SU-DHL-6 (cell line): ENCODE results near the gene THTPA.

ENCODE experiments used
- H2AFZ ChIP-seq: fragments of 200-600 bp; sonication (generic); 2 replicates; pipeline ENCODE4 v1.6.1; 2014; ENCODE audit warnings: low read depth, mild to moderate bottlenecking, moderate library complexity, mixed read lengths, antibody characterized with exemption, low read length; ENCODE audit not compliant: severe bottlenecking
- H3F3A ChIP-seq: fragments of 200-600 bp; shearing (Covaris generic); 2 replicates; pipeline ENCODE4 v1.6.0; 2016; ENCODE audit warnings: antibody characterized with exemption, mild to moderate bottlenecking; ENCODE audit not compliant: insufficient read depth
- H3K27ac ChIP-seq: fragments of 200-600 bp; sonication (generic); 2 replicates; pipeline ENCODE4 v1.5.1; 2016; ENCODE audit warnings: low read depth, mild to moderate bottlenecking, low read length, moderate library complexity, mixed read lengths
- H3K27me3 ChIP-seq: fragments of 200-600 bp; sonication (generic), shearing (Covaris generic); 2 replicates; pipeline ENCODE4 v1.6.0; 2014; ENCODE audit warnings: mild to moderate bottlenecking, low read length
- H3K36me3 ChIP-seq: fragments of 200-600 bp; sonication (generic); 2 replicates; pipeline ENCODE4 v1.6.1; 2014; ENCODE audit warnings: mild to moderate bottlenecking, low read length, mixed read lengths
- H3K4me2 ChIP-seq: fragments of 300-600, 200-600 bp; shearing (Covaris generic), sonication (generic); 2 replicates; pipeline ENCODE4 v1.6.0; 2014; ENCODE audit warnings: low read length, low read depth, mild to moderate bottlenecking; ENCODE audit not compliant: poor library complexity, severe bottlenecking
- H3K4me3 ChIP-seq: fragments of 200-600 bp; sonication (generic); 2 replicates; pipeline ENCODE4 v1.5.1; 2014; ENCODE audit warnings: antibody characterized with exemption, low read length, mild to moderate bottlenecking, mixed read lengths; ENCODE audit not compliant: insufficient read depth, poor library complexity, severe bottlenecking
- H3K79me2 ChIP-seq: fragments of 200-600 bp; sonication (generic); 2 replicates; pipeline ENCODE4 v1.6.1; 2014; ENCODE audit warnings: mild to moderate bottlenecking, low read length, moderate library complexity; ENCODE audit not compliant: insufficient read depth
- H3K9ac ChIP-seq: fragments of 200-600 bp; sonication (generic); 2 replicates; pipeline ENCODE4 v1.7.0; 2014; ENCODE audit warnings: mild to moderate bottlenecking, low read length
- H3K9me2 ChIP-seq: fragments of 200-600 bp; sonication (generic); replicated peaks from 2 replicates; pipeline ENCODE4 v1.6.1; 2014; ENCODE audit warnings: low read length; ENCODE audit not compliant: insufficient read depth
- H3K9me3 ChIP-seq: fragments of 200-600 bp; sonication (generic); 2 replicates; pipeline ENCODE4 v1.6.1; 2014; ENCODE audit warnings: low read length, mixed read lengths; ENCODE audit not compliant: insufficient read depth
- H4K20me1 ChIP-seq: fragments of 200-600 bp; sonication (generic); 2 replicates; pipeline ENCODE4 v1.6.1; 2014; ENCODE audit warnings: low read depth, mild to moderate bottlenecking, antibody characterized with exemption, low read length, moderate library complexity, mixed read lengths
- CTCF ChIP-seq: fragments of 200-600 bp; sonication (generic); IDR thresholded peaks from one replicate; pipeline ENCODE4 v1.5.1; 2017; ENCODE audit warnings: antibody characterized with exemption, mild to moderate bottlenecking, low read length, moderate library complexity; ENCODE audit not compliant: insufficient read depth, poor library complexity, severe bottlenecking
- EZH2phosphoT487 ChIP-seq: fragments of 200-600 bp; sonication (generic), shearing (Covaris generic); conservative IDR thresholded peaks from 2 replicates; pipeline ENCODE4 v1.6.1; 2018; ENCODE audit warnings: mild to moderate bottlenecking, antibody characterized with exemption, low read length, moderate library complexity, mixed read lengths

THTPA gene

GRCh38 chr14:23558346-23559009 is 2.4 kb downstream of the THTPA start:
- H3K27ac ChIP-seq, result no peak overlapping the region
- H3K36me3 ChIP-seq, result no peaks in the 10 kb centered on the region

GRCh38 chr14:23559010-23559925 is 3.2 kb downstream of the THTPA start:
- H3K4me3 ChIP-seq, result no peak overlapping the region
- H3F3A ChIP-seq, result peaks cover 15% of the 10 kb centered on the region
- no peak for TF ChIP-seq EZH2phosphoT487
- TF ChIP-seq CTCF, result peak; percentile 98
- no peaks in the 10 kb centered on the region for H3K9me3 ChIP-seq
- H4K20me1 ChIP-seq, result no peaks in the 10 kb centered on the region
- no peak overlapping the region for H3K4me2 ChIP-seq
- no peaks in the 10 kb centered on the region for H3K36me3 ChIP-seq
- no peaks in the 10 kb centered on the region for H3K27me3 ChIP-seq
- no peaks in the 10 kb centered on the region for H3K9me2 ChIP-seq
- no peak overlapping the region for H3K27ac ChIP-seq
- H2AFZ ChIP-seq, result no peak overlapping the region
- peaks cover 10% of the 10 kb centered on the region; the same call in 1 of the 2 replicates for H3K79me2 ChIP-seq
- H3K9ac ChIP-seq, result no peak overlapping the region

More at GRCh38 chr14:23558346-23559009, 2.4 kb downstream of the THTPA start:
- Histone ChIP-seq H3K9me3 (no peaks in the 10 kb centered on the region), H3K4me3 (no peak overlapping the region), H3K27me3 (no peaks in the 10 kb centered on the region), H3K79me2 (peaks cover 10% of the 10 kb centered on the region; the same call in 1 of the 2 replicates), H3F3A (peaks cover 15% of the 10 kb centered on the region), H4K20me1 (no peaks in the 10 kb centered on the region), H3K4me2 (peak overlapping the region; percentile 89), H3K9ac (no peak overlapping the region), H3K9me2 (no peaks in the 10 kb centered on the region), H2AFZ (no peak overlapping the region)
- TF ChIP-seq CTCF (no peak), EZH2phosphoT487 (no peak)

- H2AFZ ChIP-seq, result no peak overlapping the region
- H3K9me3 ChIP-seq, result no peaks in the 10 kb centered on the region
- H3K79me2 ChIP-seq, result peaks cover 10% of the 10 kb centered on the region; the same call in 1 of the 2 replicates
- no peaks in the 10 kb centered on the region for H3K27me3 ChIP-seq
- no peaks in the 10 kb centered on the region for H3K9me2 ChIP-seq
- no peak overlapping the region for H3K9ac ChIP-seq
- no peak overlapping the region for H3K4me2 ChIP-seq
- H4K20me1 ChIP-seq, result no peaks in the 10 kb centered on the region
- no peaks in the 10 kb centered on the region for H3K36me3 ChIP-seq
- H3K27ac ChIP-seq, result no peak overlapping the region
- H3K4me3 ChIP-seq, result no peak overlapping the region
- TF ChIP-seq EZH2phosphoT487 (no peak), CTCF (no peak)
- H3F3A ChIP-seq, result peaks cover 15% of the 10 kb centered on the region
Measured at GRCh38 chr14:23559926-23560520, 4.0 kb downstream of the THTPA start.
